Measurements from ENCODE around the gene EPB41L4A.

DNA sequence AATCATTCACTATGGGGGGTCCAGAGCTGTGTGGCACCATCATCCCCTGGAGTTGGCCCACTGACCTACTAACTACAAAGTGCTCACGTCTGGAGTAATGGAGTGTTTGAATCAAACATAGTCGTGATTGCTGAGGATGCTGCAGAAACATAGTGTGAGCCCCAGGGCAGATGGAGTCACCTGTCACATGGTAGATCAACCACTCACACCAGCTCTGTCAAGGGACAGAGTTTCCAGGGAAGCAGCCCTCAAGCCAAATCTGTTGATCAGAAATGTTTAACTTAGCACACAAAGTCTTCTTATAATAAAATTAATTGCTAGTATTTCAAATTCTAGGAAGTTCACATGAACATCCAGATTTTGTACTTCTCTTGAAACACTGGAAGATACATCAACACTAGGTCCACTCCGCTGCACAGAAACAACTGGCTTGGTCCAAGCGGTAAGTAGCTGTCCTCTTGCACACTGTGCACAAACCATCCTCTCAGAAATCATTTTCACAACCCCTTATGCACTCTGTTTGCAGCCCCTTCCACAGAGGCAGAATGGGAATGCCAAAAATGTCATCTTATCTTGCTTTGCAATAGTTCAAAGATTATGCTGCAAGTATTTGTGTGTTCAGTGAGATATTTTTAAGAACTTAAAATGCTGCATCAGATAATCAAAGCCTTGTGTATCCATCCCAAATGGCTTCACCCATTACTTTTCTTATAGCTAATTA lies 191.0 kb downstream of the EPB41L4A start:
- no peak for TF ChIP-seq POLR2A (IDR thresholded peaks at IDR 0.05)
- TF ChIP-seq, protein P1, sequence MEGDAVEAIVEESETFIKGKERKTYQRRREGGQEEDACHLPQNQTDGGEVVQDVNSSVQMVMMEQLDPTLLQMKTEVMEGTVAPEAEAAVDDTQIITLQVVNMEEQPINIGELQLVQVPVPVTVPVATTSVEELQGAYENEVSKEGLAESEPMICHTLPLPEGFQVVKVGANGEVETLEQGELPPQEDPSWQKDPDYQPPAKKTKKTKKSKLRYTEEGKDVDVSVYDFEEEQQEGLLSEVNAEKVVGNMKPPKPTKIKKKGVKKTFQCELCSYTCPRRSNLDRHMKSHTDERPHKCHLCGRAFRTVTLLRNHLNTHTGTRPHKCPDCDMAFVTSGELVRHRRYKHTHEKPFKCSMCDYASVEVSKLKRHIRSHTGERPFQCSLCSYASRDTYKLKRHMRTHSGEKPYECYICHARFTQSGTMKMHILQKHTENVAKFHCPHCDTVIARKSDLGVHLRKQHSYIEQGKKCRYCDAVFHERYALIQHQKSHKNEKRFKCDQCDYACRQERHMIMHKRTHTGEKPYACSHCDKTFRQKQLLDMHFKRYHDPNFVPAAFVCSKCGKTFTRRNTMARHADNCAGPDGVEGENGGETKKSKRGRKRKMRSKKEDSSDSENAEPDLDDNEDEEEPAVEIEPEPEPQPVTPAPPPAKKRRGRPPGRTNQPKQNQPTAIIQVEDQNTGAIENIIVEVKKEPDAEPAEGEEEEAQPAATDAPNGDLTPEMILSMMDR (IDR thresholded peaks at IDR 0.05) = no peak

All from ovary (tissue), 3 donors.